A673 (cell line): ENCODE results near the gene KLF4. TPM values are rescaled to one million over a fixed set of nuclear protein-coding genes. Genes with fewer than 3 reads are reported as not detected.

Experiments used
- BruUV-seq: library from RNA; stranded (reverse); fragments of 400-500 nt; replicated peaks from 2 replicates; lab custom pipeline; 2021; lab: Mats Ljungman, UMichigan
- CTCF ChIA-PET: fragments of 300-600 bp; sonication (Branson Sonifier 250); formaldehyde crosslinking; loops from one replicate; lab custom pipeline; 2022; ENCODE audit warnings: antibody characterized with exemption; lab: Charles Lee
- POLR2A ChIA-PET: fragments of 300-600 bp; sonication (Branson Sonifier 250); formaldehyde crosslinking; loops from one replicate; lab custom pipeline; 2022; ENCODE audit warnings: antibody characterized with exemption; ENCODE audit not compliant: low non-redundant PET; lab: Charles Lee
- DNase-seq: peaks from one replicate; pipeline ENCODE4 v3.0.0-alpha.2; 2015; ENCODE audit warnings: low spot score
- H3K27ac ChIP-seq: fragments of 200-600 bp; sonication (generic); 2 replicates; pipeline ENCODE4 v1.5.1; 2016; ENCODE audit warnings: mixed run types, low read depth, mild to moderate bottlenecking, mixed read lengths, antibody characterized with exemption, low read length; ENCODE audit not compliant: poor library complexity, severe bottlenecking
- H3K27me3 ChIP-seq: fragments of 200-600 bp; sonication (generic); replicated peaks from 2 replicates; pipeline ENCODE4 v1.6.1; 2017; ENCODE audit warnings: mixed run types, low read depth, mild to moderate bottlenecking, mixed read lengths, antibody characterized with exemption, low read length; ENCODE audit not compliant: insufficient read depth, poor library complexity
- H3K36me3 ChIP-seq: fragments of 200-600 bp; sonication (generic); 2 replicates; pipeline ENCODE4 v1.6.1; 2016; ENCODE audit warnings: mixed run types, mild to moderate bottlenecking, mixed read lengths, antibody characterized with exemption, low read length; ENCODE audit not compliant: insufficient read depth, poor library complexity, severe bottlenecking
- H3K4me1 ChIP-seq: fragments of 200-600 bp; sonication (generic); 2 replicates; pipeline ENCODE4 v1.6.1; 2017; ENCODE audit warnings: mixed run types, mild to moderate bottlenecking, mixed read lengths, antibody characterized with exemption, low read length; ENCODE audit not compliant: insufficient read depth, poor library complexity, severe bottlenecking
- H3K4me3 ChIP-seq: fragments of 200-600 bp; sonication (generic); 2 replicates; pipeline ENCODE4 v1.5.1; 2016; ENCODE audit warnings: low read depth, mixed run types, mild to moderate bottlenecking, mixed read lengths, low read length; ENCODE audit not compliant: poor library complexity, severe bottlenecking
- H3K9me3 ChIP-seq: fragments of 200-600 bp; sonication (generic); 2 replicates; pipeline ENCODE4 v1.6.1; 2016; ENCODE audit warnings: mixed run types, low read depth, mild to moderate bottlenecking, mixed read lengths, antibody characterized with exemption, low read length; ENCODE audit not compliant: poor library complexity, severe bottlenecking
- CTCF ChIP-seq: fragments of 300-800, 200-600 bp; sonication (generic); conservative IDR thresholded peaks from 2 replicates; pipeline ENCODE4 v1.5.1; 2017; ENCODE audit warnings: low read depth, mild to moderate bottlenecking, antibody characterized with exemption, low read length, moderate library complexity, mixed read lengths
- EZH2 ChIP-seq: fragments of 200-600 bp; sonication (generic); IDR thresholded peaks from 2 replicates; pipeline ENCODE4 v1.6.1; 2017; ENCODE audit warnings: borderline replicate concordance, low read depth, mild to moderate bottlenecking, mixed read lengths, antibody characterized with exemption, low read length; ENCODE audit not compliant: poor library complexity, severe bottlenecking
- intact Hi-C: fragments of 100-400 bp; cut with micrococcal nuclease; formaldehyde crosslinking; loops from one replicate; pipeline ENCODE4 v1.10.0; 2022; ENCODE audit not compliant: unreplicated experiment
- total RNA-seq: library from RNA; stranded (reverse); gene quantifications from 2 replicates; pipeline ENCODE4 v1.2.3, GENCODE V29; 2021

KLF4 gene
- total RNA-seq, 1 experiment from 2014 or later, result 0.49 TPM

DNA sequence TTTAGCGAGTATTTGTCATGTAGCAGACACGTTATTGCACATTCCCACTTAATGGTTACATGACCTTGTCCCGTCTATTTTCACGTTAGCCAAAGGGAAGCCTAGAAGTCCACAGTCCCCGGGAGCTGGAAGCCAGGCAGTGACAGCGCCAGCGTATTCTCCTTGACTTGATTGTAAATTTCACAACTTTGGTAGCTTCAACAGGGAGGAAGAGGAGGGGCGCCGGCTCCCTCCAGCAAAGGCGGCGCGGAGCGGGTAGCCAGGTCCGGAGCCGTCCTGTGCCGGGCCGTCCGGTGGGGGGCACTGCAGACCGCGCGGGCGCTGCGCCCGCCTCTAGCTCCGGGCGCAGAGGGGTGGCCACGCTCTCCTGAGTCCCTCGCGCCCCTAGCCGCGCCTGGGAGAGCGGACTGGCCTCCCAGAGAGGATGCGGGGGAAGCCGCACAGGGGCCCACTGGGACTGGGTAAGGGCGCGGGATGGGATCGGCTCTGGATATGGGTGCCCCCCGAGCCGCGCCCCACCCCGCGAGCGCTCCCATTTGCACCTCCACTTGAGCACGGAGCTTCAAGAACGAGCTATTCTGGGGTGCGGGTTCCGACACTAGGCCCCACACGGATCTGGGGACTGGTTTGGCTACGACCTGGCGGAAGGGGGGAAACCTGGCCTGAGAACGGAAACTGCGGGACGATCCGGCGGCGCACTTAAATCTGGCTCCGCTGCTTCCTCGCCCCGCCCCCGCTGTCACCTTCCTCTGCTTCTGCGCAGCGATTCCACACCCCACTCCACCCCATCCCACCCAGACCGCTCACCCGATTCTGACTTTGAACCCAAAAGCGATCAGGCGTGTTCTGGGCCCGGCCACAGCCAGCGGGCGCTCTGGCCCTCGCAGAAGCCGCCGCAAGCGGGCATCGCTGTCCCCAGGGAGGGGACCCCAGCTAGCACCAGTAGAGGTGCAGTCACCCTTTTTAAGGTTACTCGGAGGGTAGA lies 23.8 kb downstream of the KLF4 start:
- DNase-seq, result peak; percentile 61
- no peaks in the 10 kb centered on the region for H3K36me3 ChIP-seq
- peaks cover 3% of the 10 kb centered on the region for H3K4me1 ChIP-seq
- intact Hi-C loops, result loop anchor here (5.0 kb wide), 2 partner anchors 1102 to 1297 kb away; no protein-coding TSS in a partner anchor
- H3K27ac ChIP-seq, result no peak overlapping the region
- H3K27me3 ChIP-seq, result peaks cover 33% of the 10 kb centered on the region
- peak overlapping the region; percentile 29 for H3K4me3 ChIP-seq
- BruUV-seq, result no TSS peak
- POLR2A ChIA-PET, result no interaction called here
- TF ChIP-seq CTCF, result peak; percentile 69
- TF ChIP-seq EZH2, result peak; percentile 56
- no peaks in the 10 kb centered on the region for H3K9me3 ChIP-seq
- CTCF ChIA-PET, result interaction anchor here (1.0 kb wide), 1 partner anchor 44 kb away, joined by 4 read pairs; no protein-coding TSS in a partner anchor

GRCh38 chr9:107464516-107464915 lies 25.1 kb downstream of the KLF4 start:
- no peak overlapping the region for H3K27ac ChIP-seq
- CTCF ChIA-PET, result no interaction called here
- H3K27me3 ChIP-seq, result peaks cover 33% of the 10 kb centered on the region

DNA sequence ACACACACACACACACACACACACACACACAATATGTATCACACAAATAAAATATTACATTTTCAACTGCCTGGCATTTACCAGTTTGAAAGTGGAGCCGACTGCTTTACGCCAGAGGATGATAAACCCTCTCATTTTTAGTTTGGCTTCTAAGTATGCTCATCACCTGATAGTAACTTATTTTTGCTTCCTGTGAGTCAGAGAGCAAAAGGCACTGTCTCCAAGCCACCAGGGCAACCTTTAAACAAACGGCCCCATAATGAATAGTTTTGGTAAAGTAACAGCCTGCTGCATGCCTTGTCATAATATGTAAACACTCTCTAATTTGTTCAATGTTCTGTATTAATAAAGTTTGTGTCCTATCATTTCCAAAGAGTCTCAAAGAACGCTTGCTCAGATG lies 26.9 kb downstream of the KLF4 start:
- ChIA-PET CTCF (no interaction called here), POLR2A (no interaction called here)
- no peak for DNase-seq
- intact Hi-C loops, result no loop called here
- Histone ChIP-seq H3K9me3 (no peaks in the 10 kb centered on the region), H3K4me1 (peaks cover 3% of the 10 kb centered on the region), H3K36me3 (no peaks in the 10 kb centered on the region), H3K4me3 (no peak overlapping the region), H3K27ac (no peak overlapping the region), H3K27me3 (peaks cover 33% of the 10 kb centered on the region)
- BruUV-seq, result no TSS peak
- TF ChIP-seq CTCF, result no peak

More at GRCh38 chr9:107464516-107464915, 25.1 kb downstream of the KLF4 start:
- Histone ChIP-seq H3K4me1 (peaks cover 3% of the 10 kb centered on the region), H3K36me3 (no peaks in the 10 kb centered on the region), H3K4me3 (no peak overlapping the region), H3K9me3 (no peaks in the 10 kb centered on the region)
- no peak for DNase-seq
- intact Hi-C loops, result no loop called here
- POLR2A ChIA-PET, result no interaction called here
- TF ChIP-seq CTCF, result no peak
- no peak for TF ChIP-seq EZH2
- no TSS peak for BruUV-seq
